HG03558 (cell line): Measurements from ENCODE around the gene RAB19.
"Not testable (repeated sequence)": the region's sequence is repeated elsewhere in the genome, so short reads cannot be mapped to it uniquely, and the experiment has no call there.

ENCODE experiments used
- ATAC-seq: cut with Tn5 transposase; IDR thresholded peaks from one replicate; pipeline ENCODE4 v1.9.1; 2021; ENCODE audit warnings: moderate number of reproducible peaks; ENCODE audit not compliant: unreplicated experiment; ENCODE audit errors: extremely low read depth

RAB19 gene

GRCh38 chr7:140398821-140399220, 5.0 kb upstream of the RAB19 start:
- no peak for ATAC-seq

- ATAC-seq = no peak
Measured at GRCh38 chr7:140400381-140400780, 3.5 kb upstream of the RAB19 start.

- no peak for ATAC-seq
Measured at GRCh38 chr7:140402178-140402835, 1.6 kb upstream of the RAB19 start.

- no peak for ATAC-seq
Measured at GRCh38 chr7:140404565-140405065, 757 bp downstream of the RAB19 start.

GRCh38 chr7:140415361-140415760, 11.5 kb downstream of the RAB19 start:
- no peak for ATAC-seq

GRCh38 chr7:140415816-140416215, 12.0 kb downstream of the RAB19 start:
- not testable (repeated sequence) for ATAC-seq

GRCh38 chr7:140416560-140416959, 12.7 kb downstream of the RAB19 start:
- no peak for ATAC-seq

- ATAC-seq = no peak
Measured at GRCh38 chr7:140417456-140418155, 13.7 kb downstream of the RAB19 start.

GRCh38 chr7:140418156-140418472, 14.3 kb downstream of the RAB19 start:
- ATAC-seq = not testable (repeated sequence)

GRCh38 chr7:140418653-140419052, 14.8 kb downstream of the RAB19 start:
- ATAC-seq = no peak

GRCh38 chr7:140421521-140421920, 17.7 kb downstream of the RAB19 start:
- no peak for ATAC-seq

- no peak for ATAC-seq
Measured at GRCh38 chr7:140423501-140423900, 19.6 kb downstream of the RAB19 start.

- ATAC-seq = no peak
Measured at GRCh38 chr7:140425718-140426117, 21.9 kb downstream of the RAB19 start.

- ATAC-seq = no peak
Measured at GRCh38 chr7:140426130-140426529, 22.3 kb downstream of the RAB19 start.

GRCh38 chr7:140433396-140433795, 29.5 kb downstream of the RAB19 start:
- ATAC-seq = no peak

GRCh38 chr7:140435252-140435895, 31.5 kb downstream of the RAB19 start:
- ATAC-seq = no peak

- no peak for ATAC-seq
Measured at GRCh38 chr7:140439359-140439758, 35.5 kb downstream of the RAB19 start.

- no peak for ATAC-seq
Measured at GRCh38 chr7:140440593-140440992, 36.7 kb downstream of the RAB19 start.

GRCh38 chr7:140441519-140441918, 37.7 kb downstream of the RAB19 start:
- ATAC-seq = no peak

- ATAC-seq = no peak
Measured at GRCh38 chr7:140446467-140446866, 42.6 kb downstream of the RAB19 start.

GRCh38 chr7:140447841-140448240, 44.0 kb downstream of the RAB19 start:
- no peak for ATAC-seq
